Right hindlimb (tissue), 1 donor: ENCODE results near the gene LRRC70.

Experiments
- DNase-seq: peaks from one replicate; pipeline ENCODE4 v3.0.0-alpha.2; 2018

The LRRC70 gene

DNA sequence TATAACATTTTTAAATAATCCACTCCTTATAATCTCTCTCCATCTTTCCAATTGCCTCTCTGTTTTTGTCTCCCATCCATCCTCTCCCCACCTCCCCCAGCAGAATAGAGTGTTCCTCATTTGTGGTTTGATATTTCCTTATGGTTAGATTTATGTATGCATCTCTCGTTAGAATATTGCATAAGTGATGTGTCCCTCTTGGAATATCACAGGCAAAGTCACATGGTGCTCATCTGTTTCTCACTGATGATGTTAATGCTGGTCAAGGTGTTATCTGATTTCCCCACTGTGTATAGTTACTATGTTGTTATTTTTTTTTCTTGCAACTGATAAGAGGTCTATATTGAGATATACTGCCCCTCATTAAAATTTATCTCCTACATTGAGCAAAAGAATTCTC lies 3.1 kb upstream of the LRRC70 start:
- DNase-seq, result no peak

GRCh38 chr5:62576570-62577170 lies 1.9 kb upstream of the LRRC70 start:
- DNase-seq, result no peak

GRCh38 chr5:62577488-62577887 lies 1.1 kb upstream of the LRRC70 start:
- no peak for DNase-seq

DNA sequence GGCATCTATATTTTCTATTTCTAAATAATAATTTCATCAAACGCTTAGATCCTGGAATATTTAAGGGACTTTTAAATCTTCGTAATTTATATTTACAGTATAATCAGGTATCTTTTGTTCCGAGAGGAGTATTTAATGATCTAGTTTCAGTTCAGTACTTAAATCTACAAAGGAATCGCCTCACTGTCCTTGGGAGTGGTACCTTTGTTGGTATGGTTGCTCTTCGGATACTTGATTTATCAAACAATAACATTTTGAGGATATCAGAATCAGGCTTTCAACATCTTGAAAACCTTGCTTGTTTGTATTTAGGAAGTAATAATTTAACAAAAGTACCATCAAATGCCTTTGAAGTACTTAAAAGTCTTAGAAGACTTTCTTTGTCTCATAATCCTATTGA lies 1.1 kb downstream of the LRRC70 start:
- no peak for DNase-seq

GRCh38 chr5:62581836-62582597 lies 3.4 kb downstream of the LRRC70 start:
- no peak for DNase-seq

- DNase-seq, result no peak
Measured at GRCh38 chr5:62584391-62584790, 5.8 kb downstream of the LRRC70 start.

DNA sequence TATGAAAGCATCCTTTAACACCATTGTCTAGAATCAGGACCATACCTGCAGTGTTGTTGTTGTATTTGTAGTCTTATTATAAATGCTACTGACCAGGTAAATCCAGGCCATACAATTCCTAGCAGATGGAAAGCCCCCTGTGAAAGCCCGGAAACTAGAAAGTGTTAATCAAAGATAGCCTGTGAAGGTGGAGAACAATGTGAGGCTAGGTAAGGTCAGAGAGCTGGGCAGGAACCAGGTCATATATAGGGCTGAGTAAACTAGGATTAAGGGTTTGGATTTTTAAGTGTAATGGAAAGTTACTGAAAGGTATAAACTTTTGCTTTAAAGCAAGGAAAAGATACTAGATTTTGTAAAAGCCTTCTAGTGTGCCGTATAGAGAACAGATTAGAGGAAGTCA lies 6.7 kb downstream of the LRRC70 start:
- DNase-seq, result no peak

GRCh38 chr5:62585751-62586150 lies 7.1 kb downstream of the LRRC70 start:
- DNase-seq, result no peak

- no peak for DNase-seq
Measured at GRCh38 chr5:62587737-62588136, 9.1 kb downstream of the LRRC70 start.

GRCh38 chr5:62588668-62589067 lies 10.0 kb downstream of the LRRC70 start:
- no peak for DNase-seq

DNA sequence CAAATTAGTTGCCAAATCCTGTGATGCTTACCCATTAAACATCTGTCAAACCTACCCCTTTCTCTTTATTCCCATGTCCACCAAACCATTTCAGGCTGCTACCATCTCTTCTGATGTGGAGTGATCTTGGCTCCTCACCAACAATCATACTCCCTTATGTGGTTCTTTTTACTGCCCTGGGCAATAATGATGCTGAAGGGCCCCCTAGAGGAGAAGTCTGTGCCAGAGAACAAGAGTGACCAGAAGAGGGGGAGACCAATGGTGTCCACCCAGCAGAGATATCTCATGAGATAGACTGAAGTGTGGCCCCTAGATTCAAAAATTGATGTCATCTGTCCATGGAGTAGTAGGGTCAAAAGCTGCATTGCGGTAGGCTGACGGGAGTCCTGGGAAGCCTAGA lies 10.9 kb downstream of the LRRC70 start:
- no peak for DNase-seq

- DNase-seq, result no peak
Measured at GRCh38 chr5:62590387-62590786, 11.8 kb downstream of the LRRC70 start.

DNA sequence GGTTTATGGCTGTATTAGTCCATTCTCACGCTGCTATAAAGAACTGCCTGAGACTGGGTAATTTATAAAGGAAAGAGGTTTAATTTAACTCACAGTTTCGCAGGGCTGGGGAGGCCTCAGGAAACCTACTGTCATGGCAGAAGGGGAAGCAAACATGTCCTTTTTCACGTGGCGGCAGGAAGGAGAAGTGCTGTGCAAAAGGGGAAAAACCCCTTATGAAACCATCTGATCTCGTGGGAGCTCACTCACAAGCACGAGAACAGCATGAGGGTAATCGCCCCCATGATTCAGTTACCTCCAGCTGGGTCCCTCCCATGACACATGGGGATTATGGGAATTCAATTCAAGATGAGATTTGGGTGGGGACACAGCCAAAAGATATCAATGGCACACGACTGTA lies 13.9 kb downstream of the LRRC70 start:
- DNase-seq, result no peak

GRCh38 chr5:62593331-62593730 lies 14.7 kb downstream of the LRRC70 start:
- no peak for DNase-seq

- no peak for DNase-seq
Measured at GRCh38 chr5:62594364-62594984, 15.9 kb downstream of the LRRC70 start.

GRCh38 chr5:62596096-62596495 lies 17.5 kb downstream of the LRRC70 start:
- no peak for DNase-seq

DNA sequence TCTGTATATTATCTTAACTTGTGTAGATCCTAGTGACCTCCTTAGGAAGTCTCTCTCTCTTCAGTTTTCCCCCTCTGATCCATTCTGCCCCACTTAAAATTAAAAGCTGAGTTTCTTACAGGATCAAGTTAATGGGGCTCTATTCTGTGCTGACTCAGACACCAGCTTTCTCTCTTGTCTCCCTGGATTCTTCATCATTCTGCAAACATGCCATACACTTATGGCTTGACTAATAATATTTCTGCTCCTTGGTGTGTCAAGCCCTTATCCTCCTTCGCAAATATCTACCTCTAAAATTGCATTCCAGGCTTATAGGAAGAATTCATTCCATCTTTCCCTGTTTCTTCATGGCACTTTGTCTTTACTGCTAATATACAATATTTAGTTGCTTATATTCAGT lies 18.1 kb downstream of the LRRC70 start:
- no peak for DNase-seq

GRCh38 chr5:62597314-62597713 lies 18.7 kb downstream of the LRRC70 start:
- DNase-seq, result no peak

- no peak for DNase-seq
Measured at GRCh38 chr5:62600560-62601252, 22.1 kb downstream of the LRRC70 start.

DNA sequence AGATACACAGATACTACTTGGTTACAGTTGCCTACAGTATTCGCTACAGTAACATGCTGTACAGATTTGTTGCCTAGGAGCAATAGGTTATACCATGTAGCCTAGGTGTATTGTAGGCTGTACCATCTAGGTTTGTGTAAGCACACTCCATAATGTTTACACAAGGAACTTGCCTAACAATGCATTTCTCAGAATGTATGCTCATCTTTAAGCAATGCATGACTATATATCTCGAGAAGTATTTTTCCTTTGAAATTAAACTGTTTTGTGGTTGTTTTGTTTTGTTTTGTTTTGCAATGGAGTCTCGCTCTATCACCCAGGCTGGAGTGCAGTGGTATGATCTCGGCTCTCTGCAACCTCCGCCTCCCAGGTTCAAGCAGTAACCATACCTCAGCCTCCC lies 25.3 kb downstream of the LRRC70 start:
- no peak for DNase-seq

GRCh38 chr5:62605638-62606037 lies 27.0 kb downstream of the LRRC70 start:
- DNase-seq, result no peak

GRCh38 chr5:62606878-62607277 lies 28.3 kb downstream of the LRRC70 start:
- DNase-seq, result no peak

DNA sequence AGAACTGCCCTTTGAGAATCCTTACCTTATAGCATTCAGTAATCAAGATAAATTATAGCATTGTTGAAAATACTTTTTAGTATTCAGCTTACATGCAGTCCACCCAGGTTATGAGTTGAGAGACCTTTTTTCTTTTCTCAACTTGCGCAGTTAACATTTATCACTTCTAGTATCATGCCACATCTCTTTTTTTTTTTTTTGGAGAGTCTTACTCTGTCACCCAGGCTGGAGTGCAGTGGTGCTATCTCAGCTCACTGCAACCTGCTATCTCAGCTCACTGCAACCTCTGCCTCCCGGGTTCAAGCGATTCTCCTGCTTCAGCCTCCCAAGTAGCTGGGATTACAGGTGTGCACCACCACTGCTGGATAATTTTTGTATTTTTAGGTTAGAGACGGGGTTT lies 29.0 kb downstream of the LRRC70 start:
- DNase-seq, result no peak
